NB4 (cell line): ENCODE data around the gene CACNA1B.
"Not testable (repeated sequence)": the region's sequence is repeated elsewhere in the genome, so short reads cannot be mapped to it uniquely, and the experiment has no call there.

ENCODE experiments used
- DNase-seq: peaks from one replicate; pipeline ENCODE4 v3.0.0; 2010; ENCODE audit warnings: low read depth
- H3K4me3 ChIP-seq: one replicate; pipeline ENCODE4 v1.5.1; 2011; ENCODE audit warnings: mild to moderate bottlenecking, low read depth, low read length, moderate library complexity
- MYC ChIP-seq: IDR thresholded peaks from 2 replicates; pipeline ENCODE4 v1.6.1; 2011; ENCODE audit warnings: low read depth, low read length
- POLR2A ChIP-seq: IDR thresholded peaks from 2 replicates; pipeline ENCODE4 v1.6.1; 2011; ENCODE audit warnings: mild to moderate bottlenecking; ENCODE audit not compliant: insufficient read length; ENCODE audit errors: extremely low read depth
- TF ChIP-seq, protein P1 (sequence below): IDR thresholded peaks from 2 replicates; pipeline ENCODE4 v1.6.1; 2011; ENCODE audit warnings: low read depth, low read length
- TF ChIP-seq, protein P2 (sequence below): IDR thresholded peaks from one replicate; pipeline ENCODE4 v1.5.1; 2012; ENCODE audit warnings: low read depth, low read length

CACNA1B gene

DNA sequence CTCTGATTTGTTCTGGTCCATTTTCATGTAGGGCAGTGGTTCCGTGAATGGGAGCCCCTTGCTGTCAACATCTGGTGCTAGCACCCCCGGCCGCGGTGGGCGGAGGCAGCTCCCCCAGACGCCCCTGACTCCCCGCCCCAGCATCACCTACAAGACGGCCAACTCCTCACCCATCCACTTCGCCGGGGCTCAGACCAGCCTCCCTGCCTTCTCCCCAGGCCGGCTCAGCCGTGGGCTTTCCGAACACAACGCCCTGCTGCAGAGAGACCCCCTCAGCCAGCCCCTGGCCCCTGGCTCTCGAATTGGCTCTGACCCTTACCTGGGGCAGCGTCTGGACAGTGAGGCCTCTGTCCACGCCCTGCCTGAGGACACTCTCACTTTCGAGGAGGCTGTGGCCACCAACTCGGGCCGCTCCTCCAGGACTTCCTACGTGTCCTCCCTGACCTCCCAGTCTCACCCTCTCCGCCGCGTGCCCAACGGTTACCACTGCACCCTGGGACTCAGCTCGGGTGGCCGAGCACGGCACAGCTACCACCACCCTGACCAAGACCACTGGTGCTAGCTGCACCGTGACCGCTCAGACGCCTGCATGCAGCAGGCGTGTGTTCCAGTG, 244.0 kb downstream of the CACNA1B start:
- DNase-seq, result no peak
- no peak overlapping the region for H3K4me3 ChIP-seq

DNA sequence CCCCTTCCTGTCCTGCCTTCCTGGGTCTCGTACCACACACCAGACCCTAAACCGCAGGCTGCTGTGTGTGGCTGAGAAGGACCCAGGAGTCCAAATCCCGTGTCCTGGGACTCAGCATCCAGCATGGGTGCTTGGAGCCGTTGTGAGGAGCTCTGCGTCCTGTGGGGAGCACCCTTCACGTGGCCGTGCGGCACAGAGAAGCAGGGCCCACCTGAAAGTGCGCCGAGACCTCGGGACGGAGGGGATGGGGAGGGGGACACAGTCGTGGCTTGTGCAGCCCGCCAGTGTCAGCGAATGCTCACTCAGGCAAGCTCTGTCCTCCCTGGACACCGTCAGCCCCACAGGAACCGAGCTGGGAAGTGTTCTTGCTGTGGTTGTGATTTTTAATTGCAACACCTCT, 244.6 kb downstream of the CACNA1B start:
- H3K4me3 ChIP-seq, result no peak overlapping the region
- no peak for DNase-seq
- TF ChIP-seq MYC (no peak), POLR2A (no peak)
- TF ChIP-seq, protein P1, sequence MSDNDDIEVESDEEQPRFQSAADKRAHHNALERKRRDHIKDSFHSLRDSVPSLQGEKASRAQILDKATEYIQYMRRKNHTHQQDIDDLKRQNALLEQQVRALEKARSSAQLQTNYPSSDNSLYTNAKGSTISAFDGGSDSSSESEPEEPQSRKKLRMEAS, result no peak
- TF ChIP-seq, protein P2, sequence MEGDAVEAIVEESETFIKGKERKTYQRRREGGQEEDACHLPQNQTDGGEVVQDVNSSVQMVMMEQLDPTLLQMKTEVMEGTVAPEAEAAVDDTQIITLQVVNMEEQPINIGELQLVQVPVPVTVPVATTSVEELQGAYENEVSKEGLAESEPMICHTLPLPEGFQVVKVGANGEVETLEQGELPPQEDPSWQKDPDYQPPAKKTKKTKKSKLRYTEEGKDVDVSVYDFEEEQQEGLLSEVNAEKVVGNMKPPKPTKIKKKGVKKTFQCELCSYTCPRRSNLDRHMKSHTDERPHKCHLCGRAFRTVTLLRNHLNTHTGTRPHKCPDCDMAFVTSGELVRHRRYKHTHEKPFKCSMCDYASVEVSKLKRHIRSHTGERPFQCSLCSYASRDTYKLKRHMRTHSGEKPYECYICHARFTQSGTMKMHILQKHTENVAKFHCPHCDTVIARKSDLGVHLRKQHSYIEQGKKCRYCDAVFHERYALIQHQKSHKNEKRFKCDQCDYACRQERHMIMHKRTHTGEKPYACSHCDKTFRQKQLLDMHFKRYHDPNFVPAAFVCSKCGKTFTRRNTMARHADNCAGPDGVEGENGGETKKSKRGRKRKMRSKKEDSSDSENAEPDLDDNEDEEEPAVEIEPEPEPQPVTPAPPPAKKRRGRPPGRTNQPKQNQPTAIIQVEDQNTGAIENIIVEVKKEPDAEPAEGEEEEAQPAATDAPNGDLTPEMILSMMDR, result no peak

More for the DNA sequence above, 244.0 kb downstream of the CACNA1B start:
- TF ChIP-seq, protein P1, result no peak

DNA sequence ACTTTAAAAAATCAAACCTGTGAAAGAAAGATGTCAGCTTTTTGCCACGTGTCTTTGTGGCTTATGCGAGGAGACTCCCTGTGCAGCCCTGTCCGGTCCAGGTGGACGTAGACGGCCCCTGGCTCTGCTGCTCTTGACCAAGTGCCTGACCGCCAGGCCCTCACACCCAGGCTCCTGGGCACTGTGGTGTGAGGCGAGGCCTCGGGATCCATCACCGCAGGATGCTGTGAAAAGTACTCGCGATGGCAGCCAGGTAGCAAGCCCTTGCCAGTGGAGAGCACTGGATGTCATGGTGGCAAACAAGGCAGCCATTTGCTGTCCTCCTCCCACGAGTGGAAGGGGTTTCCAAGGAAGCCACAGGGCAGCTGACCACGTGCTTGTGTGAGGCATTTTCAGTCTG, 245.1 kb downstream of the CACNA1B start:
- no peak overlapping the region for H3K4me3 ChIP-seq
- DNase-seq, result no peak
- TF ChIP-seq, protein P2, result no peak
- TF ChIP-seq, protein P1, result peak; percentile 25; the same call in 1 of the 2 replicates
- no peak for TF ChIP-seq POLR2A

DNA sequence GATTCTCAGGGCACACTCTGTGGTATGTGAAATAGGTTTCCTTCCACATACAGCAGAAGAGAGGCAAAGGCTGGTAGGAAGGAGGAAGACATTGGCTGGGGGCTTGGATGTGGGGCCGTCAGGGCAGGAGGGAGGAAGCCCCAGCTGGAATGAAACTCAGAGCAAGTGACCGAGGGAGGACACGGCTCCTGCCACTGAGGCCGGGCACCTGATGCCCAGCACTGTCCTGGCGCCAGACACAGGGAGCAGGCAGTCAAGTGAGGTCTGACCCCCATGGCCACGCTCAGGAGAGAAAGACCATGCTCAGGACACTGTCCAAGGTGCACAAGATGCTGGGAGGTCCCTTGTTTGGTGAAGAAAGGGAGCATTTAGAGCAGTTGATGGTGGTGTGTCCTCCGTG, 245.5 kb downstream of the CACNA1B start:
- no peak for TF ChIP-seq MYC
- TF ChIP-seq, protein P2, result no peak
- TF ChIP-seq POLR2A, result no peak
- TF ChIP-seq, protein P1, result no peak
- no peak overlapping the region for H3K4me3 ChIP-seq
- DNase-seq, result no peak

DNA sequence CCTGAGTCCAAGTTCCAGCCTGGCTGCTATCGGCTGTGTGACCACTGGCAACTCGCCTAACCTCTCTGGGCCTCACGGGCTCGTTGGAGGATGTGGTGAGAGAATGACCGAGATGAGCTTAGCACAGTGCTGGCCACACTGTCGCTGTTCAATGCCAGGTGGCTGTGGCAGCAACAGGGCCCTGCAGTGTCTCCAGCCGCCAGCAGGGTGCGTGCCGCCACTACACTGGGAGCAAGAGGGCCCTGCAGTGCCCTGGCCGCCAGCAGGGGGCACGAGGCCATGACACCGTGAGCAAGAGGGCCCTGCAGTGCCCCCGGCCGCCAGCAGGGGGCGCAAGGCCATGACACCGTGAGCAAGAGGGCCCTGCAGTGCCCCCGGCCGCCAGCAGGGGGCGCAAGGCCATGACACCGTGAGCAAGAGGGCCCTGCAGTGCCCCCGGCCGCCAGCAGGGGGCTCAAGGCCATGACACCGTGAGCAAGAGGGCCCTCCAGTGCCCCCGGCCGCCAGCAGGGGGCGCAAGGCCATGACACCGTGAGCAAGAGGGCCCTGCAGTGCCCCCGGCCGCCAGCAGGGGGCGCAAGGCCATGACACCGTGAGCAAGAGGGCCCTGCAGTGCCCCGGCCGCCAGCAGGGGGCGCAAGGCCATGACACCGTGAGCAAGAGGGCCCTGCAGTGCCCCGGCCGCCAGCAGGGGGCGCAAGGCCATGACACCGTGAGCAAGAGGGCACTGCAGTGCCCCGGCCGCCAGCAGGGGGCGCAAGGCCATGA, 248.7 kb downstream of the CACNA1B start:
- DNase-seq, result peak; percentile 65
- TF ChIP-seq, protein P2, result peak; percentile 50
- not testable (repeated sequence) for H3K4me3 ChIP-seq

DNA sequence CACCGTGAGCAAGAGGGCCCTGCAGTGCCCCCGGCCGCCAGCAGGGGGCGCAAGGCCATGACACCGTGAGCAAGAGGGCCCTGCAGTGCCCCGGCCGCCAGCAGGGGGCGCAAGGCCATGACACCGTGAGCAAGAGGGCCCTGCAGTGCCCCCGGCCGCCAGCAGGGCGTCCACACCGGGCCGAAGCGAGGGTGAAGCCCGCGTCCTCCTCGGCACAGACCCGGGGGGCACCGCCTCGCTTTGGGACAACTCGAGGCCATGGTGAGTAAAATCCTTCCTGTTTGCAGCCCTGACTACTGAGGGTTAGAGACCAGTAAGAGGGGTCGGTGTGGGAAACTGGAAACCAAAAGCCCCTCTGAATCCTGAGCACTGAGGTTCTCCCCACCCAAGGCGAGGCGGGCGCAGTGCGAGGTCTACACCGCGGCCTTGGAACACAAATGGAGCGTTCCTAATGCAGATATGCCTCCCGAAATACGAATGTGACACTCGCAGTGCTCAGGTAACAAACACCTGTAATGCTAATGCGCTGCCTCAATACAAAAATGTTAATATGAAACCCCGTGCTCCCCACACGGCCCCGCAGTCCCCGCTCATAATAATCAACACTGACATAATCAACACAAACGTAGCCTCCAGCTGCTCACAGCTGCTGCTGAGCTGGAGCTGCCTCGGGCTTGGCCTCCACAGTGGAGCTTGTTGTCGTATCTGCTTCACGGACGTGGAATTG, 249.4 kb downstream of the CACNA1B start:
- DNase-seq, H3K4me3 ChIP-seq: not testable (repeated sequence)

DNA sequence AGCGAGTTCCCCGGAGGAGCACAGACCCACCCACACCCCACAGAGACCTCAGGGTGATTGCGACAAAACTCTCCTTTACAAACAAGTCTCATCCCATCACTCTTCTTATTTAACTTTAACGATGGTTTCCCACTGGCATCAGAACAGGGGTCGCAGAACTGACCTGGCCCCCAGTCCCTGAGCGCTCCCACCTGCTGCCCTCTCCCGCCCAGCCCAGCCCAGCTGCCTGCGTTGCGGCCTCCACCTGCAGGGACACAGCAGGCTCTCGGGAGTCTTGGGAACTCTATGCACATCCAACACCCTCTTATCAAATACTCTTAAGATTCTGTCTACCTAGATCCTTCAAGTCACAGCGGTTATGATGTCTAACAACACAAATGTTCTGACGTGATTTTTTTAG, 250.4 kb downstream of the CACNA1B start:
- H3K4me3 ChIP-seq, DNase-seq: not testable (repeated sequence)

DNA sequence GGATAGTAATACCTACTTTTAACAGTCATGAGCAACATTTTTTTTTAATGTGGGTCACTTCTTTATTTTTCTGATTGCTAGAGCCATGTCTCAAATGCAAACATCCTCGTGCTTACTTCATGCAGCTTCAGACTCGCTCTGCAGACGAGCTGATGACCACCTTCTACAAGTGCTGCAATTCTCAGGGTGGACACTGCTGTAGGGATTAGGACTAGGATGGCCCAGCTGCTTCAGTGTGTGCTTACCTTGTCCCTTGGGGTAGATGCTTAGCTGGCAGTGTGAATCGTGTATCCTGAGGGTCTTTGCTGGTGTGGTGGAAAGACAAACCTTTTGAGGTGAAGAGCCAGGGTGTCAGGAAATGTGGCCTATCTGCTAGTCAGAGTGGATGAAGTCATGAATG, 251.7 kb downstream of the CACNA1B start:
- not testable (repeated sequence) for H3K4me3 ChIP-seq, DNase-seq

DNA sequence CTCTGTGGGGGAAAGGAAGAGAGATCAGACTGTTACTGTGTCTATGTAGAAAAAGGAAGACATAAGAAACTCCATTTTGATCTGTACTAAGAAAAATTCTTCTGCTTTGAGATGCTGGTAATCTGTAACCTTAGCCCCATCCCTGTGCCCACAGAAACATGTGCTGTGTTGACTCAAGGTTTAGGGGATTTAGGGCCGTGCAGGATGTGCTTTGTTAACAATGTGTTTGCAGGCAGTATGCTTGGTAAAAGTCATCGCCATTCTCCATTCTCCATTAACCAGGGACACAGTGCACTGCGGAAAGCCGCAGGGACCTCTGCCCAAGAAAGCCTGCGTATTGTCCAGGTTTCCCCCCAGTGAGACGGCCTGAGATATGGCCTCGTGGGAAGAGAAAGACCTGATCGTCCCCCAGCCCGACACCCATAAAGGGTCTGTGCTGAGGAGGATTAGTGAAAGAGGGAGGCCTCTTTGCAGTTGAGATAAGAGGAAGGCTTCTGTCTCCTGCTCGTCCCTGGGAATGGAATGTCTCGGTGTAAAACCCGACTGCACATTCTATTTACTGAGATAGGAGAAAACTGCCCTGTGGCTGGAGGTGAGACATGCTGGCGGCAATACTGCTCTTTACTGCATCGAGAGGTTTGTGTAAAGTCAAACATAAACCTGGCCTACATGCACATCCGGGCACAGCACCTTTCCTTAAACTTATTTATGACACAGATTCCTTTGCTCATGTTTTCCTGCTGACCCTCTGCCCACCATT, 255.5 kb downstream of the CACNA1B start:
- H3K4me3 ChIP-seq, DNase-seq: not testable (repeated sequence)

DNA sequence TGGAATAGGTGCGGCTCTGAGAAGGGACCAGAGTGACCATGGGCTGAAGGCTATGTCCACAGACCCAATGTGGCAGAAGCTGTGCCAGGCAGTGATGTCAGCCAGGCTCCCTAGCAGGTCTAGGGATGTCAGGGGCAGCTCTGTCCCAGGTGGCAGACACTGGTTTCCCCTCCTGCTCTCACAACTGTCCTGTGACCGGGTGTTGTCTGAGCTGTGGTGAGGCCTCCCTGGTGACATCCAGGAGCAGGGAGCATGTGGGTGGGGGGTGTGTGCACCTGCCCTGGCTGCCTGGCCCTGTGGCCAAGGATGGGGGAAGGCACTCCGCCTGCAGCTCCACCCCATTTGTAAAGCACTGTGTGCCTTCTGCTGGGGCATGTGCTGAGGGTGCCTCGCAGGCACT, 257.0 kb downstream of the CACNA1B start:
- H3K4me3 ChIP-seq, DNase-seq: not testable (repeated sequence)

DNA sequence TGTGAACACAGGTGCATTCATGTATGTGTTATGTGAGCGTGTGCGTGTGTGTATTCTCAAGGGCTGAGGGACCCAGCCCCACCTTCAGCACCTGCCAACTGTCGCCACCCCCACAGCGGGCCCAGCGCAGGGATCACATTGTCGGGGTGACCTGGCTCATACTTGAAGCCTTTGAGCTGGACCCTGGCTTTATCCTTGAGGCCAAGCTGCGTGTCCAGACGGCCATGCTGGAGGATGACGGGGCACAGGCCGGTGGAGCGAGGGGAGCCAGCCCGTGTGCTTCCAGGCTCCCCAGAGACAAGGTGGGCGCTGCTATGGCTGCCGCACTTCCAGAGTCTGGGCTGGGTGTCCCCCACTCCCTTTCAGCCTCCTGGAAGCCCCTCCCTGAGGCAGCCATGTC, 261.5 kb downstream of the CACNA1B start:
- not testable (repeated sequence) for H3K4me3 ChIP-seq, DNase-seq
